Measurements from ENCODE around the gene MINDY2. TPM values are rescaled to one million over a fixed set of nuclear protein-coding genes. Genes with fewer than 3 reads are reported as not detected.

The MINDY2 gene
- total and polyA plus RNA-seq, 9 of the 15 experiments (the other 6 are each of a cell fraction or from before 2014, with no cell fraction given) = 2.4 to 15.3 (median 7.2) TPM

DNA sequence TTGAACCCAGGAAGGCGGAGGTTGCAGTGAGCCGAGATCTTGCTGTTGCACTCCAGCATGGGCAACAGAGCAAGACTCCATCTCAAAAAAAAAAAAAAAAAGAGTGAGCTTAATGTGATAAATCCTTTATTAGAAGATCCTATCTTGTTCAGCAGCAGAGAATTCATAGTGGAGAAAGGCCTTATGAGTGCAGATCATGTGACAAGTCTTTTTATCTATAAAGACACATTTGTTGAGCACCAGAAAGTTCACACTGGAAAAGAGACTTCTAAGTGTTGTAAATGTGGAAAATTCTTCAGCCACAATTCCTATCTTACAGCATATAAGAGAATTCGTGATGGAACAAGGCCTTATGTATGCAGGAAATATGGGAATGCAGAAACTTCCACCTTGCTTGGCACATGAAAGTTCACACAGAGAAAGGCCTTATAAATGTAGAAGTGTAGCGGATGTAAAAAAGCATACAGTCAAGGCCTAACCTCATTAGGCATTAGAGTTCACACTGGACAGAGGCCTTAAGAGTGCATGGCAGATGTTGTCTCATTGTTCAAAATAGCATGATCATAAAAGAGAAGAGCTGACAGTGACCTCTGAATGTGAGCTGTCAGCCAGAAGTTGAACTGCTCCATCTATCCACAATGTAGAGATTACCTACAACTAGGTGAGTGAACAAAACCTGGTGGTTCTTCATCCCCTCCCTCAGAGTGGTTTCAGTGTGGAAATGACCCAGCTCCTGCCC lies 38.3 kb upstream of the MINDY2 start (continued):
- peak; percentile 40; the same call in 1 of the 2 replicates for TF ChIP-seq ZFX (CRISPR knock-in tag; IDR thresholded peaks at IDR 0.05)
- no peak for TF ChIP-seq U2AF2 (optimal IDR thresholded peaks at IDR 0.05; ENCODE audit: low read depth, low read length)
- TF ChIP-seq MED1 (CRISPR knock-in tag; IDR thresholded peaks at IDR 0.05; ENCODE audit: borderline replicate concordance) = no peak
- peak; percentile 23; the same call in 1 of the 2 replicates for TF ChIP-seq ARID1B (IDR thresholded peaks at IDR 0.05)
- TF ChIP-seq, protein P1, sequence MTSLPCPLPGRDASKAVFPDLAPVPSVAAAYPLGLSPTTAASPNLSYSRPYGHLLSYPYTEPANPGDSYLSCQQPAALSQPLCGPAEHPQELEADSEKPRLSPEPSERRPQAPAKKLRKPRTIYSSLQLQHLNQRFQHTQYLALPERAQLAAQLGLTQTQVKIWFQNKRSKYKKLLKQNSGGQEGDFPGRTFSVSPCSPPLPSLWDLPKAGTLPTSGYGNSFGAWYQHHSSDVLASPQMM (CRISPR knock-in tag; IDR thresholded peaks at IDR 0.05) = no peak

DNA sequence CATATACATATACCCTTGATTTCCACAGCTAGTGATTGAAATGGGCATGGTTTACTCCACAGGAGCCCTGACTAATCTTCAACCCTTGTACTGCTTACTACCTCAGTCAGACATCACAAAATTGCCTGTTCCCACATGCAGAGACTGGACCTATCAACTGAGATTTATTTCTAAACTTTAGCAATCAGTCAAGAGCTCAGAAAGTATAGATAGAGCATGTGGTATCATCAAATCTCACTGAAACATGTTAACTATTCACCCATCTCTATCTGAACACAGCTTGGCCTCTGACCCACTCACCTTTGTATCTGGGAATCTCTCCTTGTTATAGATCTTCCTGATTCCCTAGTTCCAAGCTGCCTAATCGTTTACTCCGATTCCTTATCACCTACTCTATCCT lies 36.2 kb upstream of the MINDY2 start:
- H2AFZ ChIP-seq (ENCODE audit: low read depth, low read length) = no peak overlapping the region
- H3K4me1 ChIP-seq (replicated peaks in 1 of 2; ENCODE audit: control insufficient read depth in 2 of 2, insufficient read depth in 2 of 2, low read length in 2 of 2) = peaks cover 0 to 27% of the 10 kb centered on the region in 2 experiments; a peak in 4 of 5 replicates
- H3K27me3 ChIP-seq (ENCODE audit: control insufficient read depth in 2 of 2, insufficient read depth in 2 of 2, low read length in 2 of 2) = no peaks in the 10 kb centered on the region
- no peaks in the 10 kb centered on the region for H3K9me3 ChIP-seq (replicated peaks; ENCODE audit: control insufficient read depth, insufficient read depth, low read depth, low read length)
- no peak for ATAC-seq
- CTCF ChIA-PET (ENCODE audit: low intra/inter-chr PET ratio) = no interaction called here
- peaks cover 96% of the 10 kb centered on the region for H3K79me2 ChIP-seq (ENCODE audit: control insufficient read depth, insufficient read depth, low read length)
- no peak overlapping the region for H3K27ac ChIP-seq (ENCODE audit: extremely low read depth, low read depth, low read length)
- TF ChIP-seq ZNF23 (CRISPR knock-in tag; IDR thresholded peaks at IDR 0.05) (no peak), SOX6 (IDR thresholded peaks at IDR 0.05) (no peak), HCFC1 (IDR thresholded peaks at IDR 0.05; ENCODE audit: low read depth, low read length) (no peak), POLR2AphosphoS2 (IDR thresholded peaks at IDR 0.05; ENCODE audit: low read length) (no peak)
- TF ChIP-seq, protein P2, sequence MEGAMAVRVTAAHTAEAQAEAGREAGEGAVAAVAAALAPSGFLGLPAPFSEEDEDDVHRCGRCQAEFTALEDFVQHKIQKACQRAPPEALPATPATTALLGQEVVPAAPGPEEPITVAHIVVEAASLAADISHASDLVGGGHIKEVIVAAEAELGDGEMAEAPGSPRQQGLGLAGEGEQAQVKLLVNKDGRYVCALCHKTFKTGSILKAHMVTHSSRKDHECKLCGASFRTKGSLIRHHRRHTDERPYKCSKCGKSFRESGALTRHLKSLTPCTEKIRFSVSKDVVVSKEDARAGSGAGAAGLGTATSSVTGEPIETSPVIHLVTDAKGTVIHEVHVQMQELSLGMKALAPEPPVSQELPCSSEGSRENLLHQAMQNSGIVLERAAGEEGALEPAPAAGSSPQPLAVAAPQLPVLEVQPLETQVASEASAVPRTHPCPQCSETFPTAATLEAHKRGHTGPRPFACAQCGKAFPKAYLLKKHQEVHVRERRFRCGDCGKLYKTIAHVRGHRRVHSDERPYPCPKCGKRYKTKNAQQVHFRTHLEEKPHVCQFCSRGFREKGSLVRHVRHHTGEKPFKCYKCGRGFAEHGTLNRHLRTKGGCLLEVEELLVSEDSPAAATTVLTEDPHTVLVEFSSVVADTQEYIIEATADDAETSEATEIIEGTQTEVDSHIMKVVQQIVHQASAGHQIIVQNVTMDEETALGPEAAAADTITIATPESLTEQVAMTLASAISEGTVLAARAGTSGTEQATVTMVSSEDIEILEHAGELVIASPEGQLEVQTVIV (CRISPR knock-in tag; IDR thresholded peaks at IDR 0.05; ENCODE audit: borderline replicate concordance) = no peak
- TF ChIP-seq, protein P3, sequence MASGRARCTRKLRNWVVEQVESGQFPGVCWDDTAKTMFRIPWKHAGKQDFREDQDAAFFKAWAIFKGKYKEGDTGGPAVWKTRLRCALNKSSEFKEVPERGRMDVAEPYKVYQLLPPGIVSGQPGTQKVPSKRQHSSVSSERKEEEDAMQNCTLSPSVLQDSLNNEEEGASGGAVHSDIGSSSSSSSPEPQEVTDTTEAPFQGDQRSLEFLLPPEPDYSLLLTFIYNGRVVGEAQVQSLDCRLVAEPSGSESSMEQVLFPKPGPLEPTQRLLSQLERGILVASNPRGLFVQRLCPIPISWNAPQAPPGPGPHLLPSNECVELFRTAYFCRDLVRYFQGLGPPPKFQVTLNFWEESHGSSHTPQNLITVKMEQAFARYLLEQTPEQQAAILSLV (tag; IDR thresholded peaks at IDR 0.05) = no peak
- TF ChIP-seq, protein P4, sequence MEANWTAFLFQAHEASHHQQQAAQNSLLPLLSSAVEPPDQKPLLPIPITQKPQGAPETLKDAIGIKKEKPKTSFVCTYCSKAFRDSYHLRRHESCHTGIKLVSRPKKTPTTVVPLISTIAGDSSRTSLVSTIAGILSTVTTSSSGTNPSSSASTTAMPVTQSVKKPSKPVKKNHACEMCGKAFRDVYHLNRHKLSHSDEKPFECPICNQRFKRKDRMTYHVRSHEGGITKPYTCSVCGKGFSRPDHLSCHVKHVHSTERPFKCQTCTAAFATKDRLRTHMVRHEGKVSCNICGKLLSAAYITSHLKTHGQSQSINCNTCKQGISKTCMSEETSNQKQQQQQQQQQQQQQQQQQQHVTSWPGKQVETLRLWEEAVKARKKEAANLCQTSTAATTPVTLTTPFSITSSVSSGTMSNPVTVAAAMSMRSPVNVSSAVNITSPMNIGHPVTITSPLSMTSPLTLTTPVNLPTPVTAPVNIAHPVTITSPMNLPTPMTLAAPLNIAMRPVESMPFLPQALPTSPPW (CRISPR knock-in tag; IDR thresholded peaks at IDR 0.05) = no peak
- TF ChIP-seq, protein P5, sequence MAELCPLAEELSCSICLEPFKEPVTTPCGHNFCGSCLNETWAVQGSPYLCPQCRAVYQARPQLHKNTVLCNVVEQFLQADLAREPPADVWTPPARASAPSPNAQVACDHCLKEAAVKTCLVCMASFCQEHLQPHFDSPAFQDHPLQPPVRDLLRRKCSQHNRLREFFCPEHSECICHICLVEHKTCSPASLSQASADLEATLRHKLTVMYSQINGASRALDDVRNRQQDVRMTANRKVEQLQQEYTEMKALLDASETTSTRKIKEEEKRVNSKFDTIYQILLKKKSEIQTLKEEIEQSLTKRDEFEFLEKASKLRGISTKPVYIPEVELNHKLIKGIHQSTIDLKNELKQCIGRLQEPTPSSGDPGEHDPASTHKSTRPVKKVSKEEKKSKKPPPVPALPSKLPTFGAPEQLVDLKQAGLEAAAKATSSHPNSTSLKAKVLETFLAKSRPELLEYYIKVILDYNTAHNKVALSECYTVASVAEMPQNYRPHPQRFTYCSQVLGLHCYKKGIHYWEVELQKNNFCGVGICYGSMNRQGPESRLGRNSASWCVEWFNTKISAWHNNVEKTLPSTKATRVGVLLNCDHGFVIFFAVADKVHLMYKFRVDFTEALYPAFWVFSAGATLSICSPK (IDR thresholded peaks at IDR 0.05; ENCODE audit: borderline replicate concordance) = no peak
- H3K4me2 ChIP-seq (ENCODE audit: insufficient read depth, low read length) = no peak overlapping the region
- BruUV-seq (replicated peaks) = no TSS peak
- H4K20me1 ChIP-seq (replicated peaks; ENCODE audit: control insufficient read depth, insufficient read depth, low read length) = peaks cover 25% of the 10 kb centered on the region
- H3K36me3 ChIP-seq (ENCODE audit: control insufficient read depth, insufficient read depth, low read length) = peaks cover 6% of the 10 kb centered on the region; the same call in 2 of the 3 replicates
- no peak for FAIRE-seq
- 31% methylated on average over 2 of the region's 2 CpGs for WGBS (ENCODE audit: insufficient coverage, low coverage, missing lambda C conversion rate)
- intact Hi-C loops (cut with micrococcal nuclease) = no loop called here
- no peak for DNase-seq (ENCODE audit: extremely low read depth in 1 of 4, low spot score in 3 of 4)
- H3K4me3 ChIP-seq = no peak overlapping the region
- no peak overlapping the region for H3K9ac ChIP-seq (ENCODE audit: insufficient read depth in 1 of 2, low read depth in 2 of 2, low read length in 2 of 2)
- in situ Hi-C loops (cut with MboI) = no loop called here
- no peaks in the 10 kb centered on the region for H3K9me1 ChIP-seq (ENCODE audit: control insufficient read depth, insufficient read depth, low read length)
- POLR2A ChIA-PET = no interaction called here

Data from K562 (cell line).